Hepatocyte (in vitro differentiated cells): ENCODE measurements around the gene SERPINB12.

Experiments used
- CTCF ChIP-seq: fragments of 200-600 bp; sonication (generic); IDR thresholded peaks from 2 replicates; pipeline ENCODE4 v1.5.1; 2016; ENCODE audit warnings: antibody characterized with exemption, mild to moderate bottlenecking; ENCODE audit not compliant: poor library complexity
- EZH2 ChIP-seq: fragments of 200-600 bp; sonication (generic); IDR thresholded peaks from 2 replicates; pipeline ENCODE4 v1.6.1; 2016; ENCODE audit warnings: antibody characterized with exemption, mild to moderate bottlenecking, borderline replicate concordance
- EZH2phosphoT487 ChIP-seq: fragments of 200-600 bp; sonication (generic); IDR thresholded peaks from one replicate; pipeline ENCODE4 v1.6.1; 2018; ENCODE audit warnings: antibody characterized with exemption, mild to moderate bottlenecking, low read depth, moderate library complexity; ENCODE audit not compliant: unreplicated experiment, severe bottlenecking

DNA sequence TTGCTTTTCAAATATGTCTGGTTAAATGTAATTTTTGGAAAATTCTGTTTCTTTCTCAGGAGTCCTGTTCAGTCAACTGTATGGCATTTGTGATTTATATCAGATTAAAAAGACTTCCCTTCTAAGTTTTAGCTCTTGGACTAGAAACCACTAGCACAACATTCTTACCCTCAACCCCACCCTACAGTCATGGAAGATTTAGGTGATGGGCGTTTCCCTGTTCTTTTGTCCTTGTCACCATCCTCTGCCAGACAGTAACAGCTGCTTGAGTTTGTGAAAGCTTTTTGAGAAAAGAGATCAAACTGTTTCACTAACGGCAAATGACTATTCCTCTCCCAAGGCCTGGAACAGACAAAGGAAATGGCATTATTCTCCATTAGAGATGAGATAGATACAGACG is 33.6 kb upstream of the SERPINB12 start:
- TF ChIP-seq CTCF (no peak), EZH2phosphoT487 (no peak), EZH2 (no peak)
